Spleen (tissue), 7 donors: ENCODE results near the gene RPUSD1.

Experiments used
- POLR2AphosphoS5 ChIP-seq, 3 donors: sonication (generic); formaldehyde crosslinking; IDR thresholded peaks; one replicate each; pipeline ENCODE4 v1.5.1; 2017; ENCODE audit warnings: antibody characterized with exemption in 3 of 3
- TF ChIP-seq, protein P1 (sequence below), 11 experiments: fragments of 200-600 bp in 7 of 11; fragments of 450-650 bp in 4 of 11; sonication (generic) in 4 of 11; IDR thresholded peaks in 8 of 11; conservative IDR thresholded peaks in 3 of 11; 1 replicate in 7 of 11; 2 replicates in 4 of 11; pipeline versions ENCODE4 v1.4.0 to v1.8.0; 2016 to 2021; ENCODE audit warnings: antibody characterized with exemption in 11 of 11, inconsistent platforms in 4 of 11, mild to moderate bottlenecking in 1 of 11
- donor health status: DM: no; HTN: no; CAD: no; lungs with moderate emphysema.
- donor health status: DM: no; HTN: no; CAD: no.
- donor health status: DM: no; HTN: no; CAD: no.

GRCh38 chr16:769184-769784 lies 18.9 kb downstream of the RPUSD1 start:
- TF ChIP-seq, protein P1, sequence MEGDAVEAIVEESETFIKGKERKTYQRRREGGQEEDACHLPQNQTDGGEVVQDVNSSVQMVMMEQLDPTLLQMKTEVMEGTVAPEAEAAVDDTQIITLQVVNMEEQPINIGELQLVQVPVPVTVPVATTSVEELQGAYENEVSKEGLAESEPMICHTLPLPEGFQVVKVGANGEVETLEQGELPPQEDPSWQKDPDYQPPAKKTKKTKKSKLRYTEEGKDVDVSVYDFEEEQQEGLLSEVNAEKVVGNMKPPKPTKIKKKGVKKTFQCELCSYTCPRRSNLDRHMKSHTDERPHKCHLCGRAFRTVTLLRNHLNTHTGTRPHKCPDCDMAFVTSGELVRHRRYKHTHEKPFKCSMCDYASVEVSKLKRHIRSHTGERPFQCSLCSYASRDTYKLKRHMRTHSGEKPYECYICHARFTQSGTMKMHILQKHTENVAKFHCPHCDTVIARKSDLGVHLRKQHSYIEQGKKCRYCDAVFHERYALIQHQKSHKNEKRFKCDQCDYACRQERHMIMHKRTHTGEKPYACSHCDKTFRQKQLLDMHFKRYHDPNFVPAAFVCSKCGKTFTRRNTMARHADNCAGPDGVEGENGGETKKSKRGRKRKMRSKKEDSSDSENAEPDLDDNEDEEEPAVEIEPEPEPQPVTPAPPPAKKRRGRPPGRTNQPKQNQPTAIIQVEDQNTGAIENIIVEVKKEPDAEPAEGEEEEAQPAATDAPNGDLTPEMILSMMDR (IDR thresholded peaks at IDR 0.05 in 8 of 11, conservative IDR thresholded peaks at IDR 0.05 in 3 of 11), result no peak
- no peak for TF ChIP-seq POLR2AphosphoS5 (IDR thresholded peaks at IDR 0.05)
